HG03103 (cell line): ENCODE data around the gene GYS1.

Experiments used
- ATAC-seq: cut with Tn5 transposase; IDR thresholded peaks from one replicate; pipeline ENCODE4 v1.9.1; 2021; ENCODE audit warnings: low read depth; ENCODE audit not compliant: unreplicated experiment

GYS1 gene

DNA sequence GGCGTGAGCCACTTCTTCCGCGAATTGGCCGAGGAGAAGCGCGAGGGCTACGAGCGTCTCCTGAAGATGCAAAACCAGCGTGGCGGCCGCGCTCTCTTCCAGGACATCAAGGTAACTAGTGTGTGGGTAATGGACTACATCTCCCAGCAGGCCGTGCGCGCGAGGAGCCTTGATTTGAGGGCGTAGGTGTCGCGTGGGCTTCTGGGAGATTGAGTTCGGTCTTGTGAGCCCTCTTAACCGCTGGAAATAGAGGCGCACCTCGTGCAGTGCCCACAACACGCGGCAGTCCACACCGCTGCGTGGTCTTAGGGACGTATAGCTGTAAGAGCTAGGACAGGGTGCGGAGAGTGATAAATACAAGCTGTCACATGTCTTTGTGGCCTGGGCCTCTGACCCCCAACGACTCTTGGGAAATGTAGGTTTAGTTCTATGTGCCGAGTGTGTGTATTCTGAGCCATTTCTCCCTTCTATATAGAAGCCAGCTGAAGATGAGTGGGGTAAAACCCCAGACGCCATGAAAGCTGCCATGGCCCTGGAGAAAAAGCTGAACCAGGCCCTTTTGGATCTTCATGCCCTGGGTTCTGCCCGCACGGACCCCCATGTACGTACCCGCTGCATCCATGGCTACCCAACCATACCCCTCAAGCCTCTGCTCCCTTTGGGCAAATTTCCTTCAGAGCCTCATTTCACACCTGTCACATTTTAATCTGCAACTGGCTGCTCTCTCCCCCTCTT, 27.1 kb downstream of the GYS1 start:
- ATAC-seq = no peak

GRCh38 chr19:48965040-48965805, 27.9 kb downstream of the GYS1 start, which contains the start of gene FTL:
Gene FTL, plus strand, starts transcription at chr19:48965309. Its CDS starts 199 bp downstream, at chr19:48965508.
- peak; percentile 55 for ATAC-seq

DNA sequence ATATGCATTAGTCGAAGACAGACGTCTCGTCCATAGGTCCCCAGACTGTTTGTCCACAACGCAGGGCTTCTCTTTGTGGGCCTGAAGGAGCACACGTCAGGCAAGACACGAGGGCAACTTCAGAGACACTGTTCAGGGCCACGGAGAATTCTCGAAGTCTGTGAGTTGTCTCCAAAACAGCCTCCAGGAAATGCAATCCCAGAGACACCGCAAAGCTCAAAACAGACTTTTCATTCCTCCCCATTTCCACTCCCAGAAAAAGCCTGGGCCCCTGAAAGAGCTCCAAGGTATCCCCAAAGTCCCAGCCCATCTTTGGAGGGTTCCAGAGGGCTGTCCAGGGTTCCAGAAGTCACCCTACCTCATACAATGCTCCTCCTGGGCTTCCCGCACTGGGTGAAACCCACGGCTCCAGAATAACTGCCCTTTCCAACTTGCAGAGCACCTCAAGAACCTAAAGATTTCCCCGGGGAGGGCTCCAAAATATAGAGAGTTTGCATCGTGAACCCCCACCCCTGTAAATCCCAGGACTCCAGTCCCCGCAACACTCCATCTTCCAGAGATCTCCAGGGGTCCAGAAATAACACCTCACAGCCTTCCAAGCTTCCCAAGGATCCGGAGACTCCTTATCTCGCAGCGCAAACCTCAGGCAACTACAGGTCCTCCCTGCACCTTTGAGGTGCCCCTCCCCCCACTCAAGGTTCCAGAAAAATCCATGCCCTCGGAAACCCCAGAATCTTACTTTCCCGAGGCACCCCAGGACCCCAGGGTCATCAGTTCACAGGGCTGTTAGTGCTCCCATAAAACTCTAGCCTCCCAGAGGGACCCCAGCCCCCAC, 28.7 kb downstream of the GYS1 start:
- no peak for ATAC-seq

- ATAC-seq = no peak
These were observed 29.5 kb downstream of the GYS1 start for GRCh38 chr19:48963371-48964204.

DNA sequence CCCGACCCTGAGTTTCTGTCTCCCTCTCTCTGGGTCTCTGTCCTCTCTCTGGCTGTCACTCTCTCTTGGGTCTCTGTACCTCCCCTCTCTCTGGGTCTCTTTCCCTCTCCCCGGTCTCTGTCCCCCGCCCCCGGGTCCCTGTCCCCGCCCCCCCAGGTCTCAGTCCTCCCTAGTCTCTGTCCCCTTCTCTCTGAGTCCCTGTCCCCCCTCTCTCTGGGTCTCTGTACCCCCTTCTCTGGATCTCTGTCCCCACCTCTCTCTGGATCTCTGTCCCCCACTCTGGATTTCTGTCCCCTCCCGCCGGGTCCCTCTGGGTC, 30.3 kb downstream of the GYS1 start:
- no peak for ATAC-seq

- ATAC-seq = no peak
These were observed 30.9 kb downstream of the GYS1 start for GRCh38 chr19:48962029-48962848.

DNA sequence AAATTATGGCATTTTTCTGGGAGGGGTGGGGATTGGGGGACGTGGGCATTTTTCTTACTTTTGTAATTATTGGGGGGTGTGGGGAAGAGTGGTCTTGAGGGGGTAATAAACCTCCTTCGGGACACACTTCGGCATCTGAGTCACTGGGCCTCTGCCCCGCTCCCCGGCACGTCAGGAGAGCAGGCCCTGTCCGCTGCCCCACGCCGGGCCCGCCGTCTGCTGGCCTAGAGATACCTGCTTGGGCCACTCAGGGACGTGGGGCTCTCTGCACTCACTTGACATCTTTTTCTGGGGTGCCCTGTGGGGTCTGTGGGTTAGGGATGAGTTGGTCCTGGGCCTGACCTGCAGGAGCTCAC, 31.5 kb downstream of the GYS1 start:
- ATAC-seq = no peak

GRCh38 chr19:48961051-48961649, 32.0 kb downstream of the GYS1 start:
- ATAC-seq = no peak

DNA sequence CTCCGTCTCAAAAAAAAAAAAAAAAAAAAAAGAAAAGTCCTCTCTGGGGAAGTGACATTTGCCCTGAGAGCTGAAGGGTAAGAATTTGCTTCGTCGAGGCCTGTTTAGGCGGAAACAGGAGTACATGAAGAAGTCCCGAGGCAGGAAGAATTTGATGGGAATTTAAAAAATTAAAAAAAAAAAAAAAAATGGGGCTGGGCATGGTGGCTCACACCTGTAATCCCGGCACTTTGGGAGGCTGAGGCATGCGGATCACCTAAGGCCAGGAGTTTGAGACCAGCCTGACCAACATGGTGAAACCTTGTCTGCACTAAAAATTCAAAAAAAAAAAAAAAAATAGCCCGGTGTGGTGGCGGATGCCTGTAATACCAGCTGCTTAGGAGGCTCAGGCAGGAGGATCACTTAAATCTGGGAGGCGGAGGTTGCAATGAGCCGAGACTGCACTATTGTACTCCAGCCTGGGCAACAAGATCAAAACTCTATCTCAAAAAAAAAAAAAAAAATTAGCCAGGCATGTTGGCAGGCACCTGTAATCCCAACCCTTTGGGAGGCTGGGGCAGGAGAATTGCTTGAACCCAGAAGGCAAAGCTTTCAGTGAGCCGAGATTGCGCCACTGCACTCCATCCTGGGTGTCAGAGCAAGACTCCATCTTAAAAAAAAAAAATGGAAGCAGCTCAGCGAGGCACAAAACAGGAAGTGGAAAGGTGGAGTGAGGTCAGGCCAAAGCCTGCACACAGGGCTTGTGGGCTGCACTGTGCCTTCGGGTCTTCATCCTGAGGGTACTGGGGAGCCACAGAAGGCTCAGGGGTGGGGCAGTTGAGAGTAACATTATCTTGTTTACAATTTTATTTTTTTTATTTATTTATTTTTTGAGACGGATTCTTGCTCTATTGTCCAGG, 33.5 kb downstream of the GYS1 start:
- no peak for ATAC-seq

DNA sequence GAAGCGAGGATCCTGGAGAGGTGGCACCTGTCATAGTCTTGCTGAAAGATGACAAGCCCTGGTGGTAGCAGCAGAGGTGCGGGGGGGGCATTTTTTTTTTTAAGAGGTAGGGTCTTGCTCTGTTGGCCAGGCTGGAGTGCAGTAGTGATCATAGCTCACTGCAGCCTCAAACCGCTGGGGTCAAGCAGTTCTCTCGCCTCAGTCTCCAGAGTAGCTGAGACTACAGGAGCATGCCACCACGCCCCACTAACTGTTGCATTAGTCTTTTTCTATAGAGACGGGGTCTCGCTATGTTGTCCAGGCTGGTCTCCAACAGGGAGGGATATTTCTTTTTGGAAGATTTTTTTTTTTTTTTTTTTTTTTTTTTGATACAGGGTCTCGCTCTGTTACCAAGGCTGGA, 35.1 kb downstream of the GYS1 start:
- ATAC-seq = no peak

- ATAC-seq = no peak
These were observed 37.7 kb downstream of the GYS1 start for GRCh38 chr19:48955308-48955958.

DNA sequence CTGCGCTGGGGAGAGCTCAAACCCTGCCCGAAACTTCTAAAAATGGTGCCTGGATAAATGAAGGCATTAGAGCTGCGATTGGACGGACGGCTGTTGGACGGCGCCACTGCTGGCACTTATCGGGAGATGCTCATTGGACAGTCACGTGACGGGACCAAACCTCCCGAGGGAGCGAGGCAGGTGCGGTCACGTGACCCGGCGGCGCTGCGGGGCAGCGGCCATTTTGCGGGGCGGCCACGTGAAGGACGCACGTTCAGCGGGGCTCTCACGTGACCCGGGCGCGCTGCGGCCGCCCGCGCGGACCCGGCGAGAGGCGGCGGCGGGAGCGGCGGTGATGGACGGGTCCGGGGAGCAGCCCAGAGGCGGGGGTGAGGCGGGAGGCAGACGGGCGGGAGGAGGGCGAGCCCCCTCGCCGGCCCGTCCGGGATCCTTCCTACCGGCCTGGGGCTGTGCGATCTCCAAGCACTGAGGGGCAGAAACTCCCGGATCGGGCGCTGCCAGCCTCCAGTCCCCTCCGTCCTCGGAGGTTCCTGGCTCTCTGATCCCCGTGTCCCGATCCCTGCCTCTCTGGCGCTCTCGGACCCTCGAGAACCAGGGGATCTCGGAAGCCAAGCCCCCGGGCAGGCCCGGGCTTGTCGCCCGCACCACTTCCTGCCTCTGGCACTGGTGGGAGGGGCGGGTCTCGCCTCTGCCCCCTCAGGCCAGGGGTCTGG, 38.4 kb downstream of the GYS1 start, which contains the start of gene BAX:
Gene BAX (plus strand): TSS at position 281 of the 713 bp plus-strand sequence. CDS start 54 bp downstream, at position 335.
- ATAC-seq = peak; percentile 64

GRCh38 chr19:48953990-48954594, 39.0 kb downstream of the GYS1 start:
- ATAC-seq = no peak

DNA sequence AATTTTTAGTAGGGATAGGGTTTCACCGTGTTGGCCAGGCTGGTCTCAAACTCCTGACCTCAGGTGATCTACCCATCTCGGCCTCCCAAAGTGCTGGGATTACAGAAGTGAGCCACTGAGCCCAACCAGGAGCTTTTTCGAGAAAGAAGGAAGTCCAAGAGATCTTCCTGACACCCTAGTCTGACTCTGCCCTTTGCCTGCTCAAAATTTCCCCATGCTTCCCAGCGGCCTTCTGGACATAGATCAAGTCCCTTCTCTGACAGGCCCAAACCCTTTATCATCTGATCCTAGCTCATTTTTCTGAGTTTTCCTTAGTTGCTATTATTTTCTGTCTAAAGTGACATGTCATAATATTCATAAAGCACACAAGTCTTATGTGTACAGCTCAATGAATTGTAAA, 40.0 kb downstream of the GYS1 start:
- no peak for ATAC-seq

DNA sequence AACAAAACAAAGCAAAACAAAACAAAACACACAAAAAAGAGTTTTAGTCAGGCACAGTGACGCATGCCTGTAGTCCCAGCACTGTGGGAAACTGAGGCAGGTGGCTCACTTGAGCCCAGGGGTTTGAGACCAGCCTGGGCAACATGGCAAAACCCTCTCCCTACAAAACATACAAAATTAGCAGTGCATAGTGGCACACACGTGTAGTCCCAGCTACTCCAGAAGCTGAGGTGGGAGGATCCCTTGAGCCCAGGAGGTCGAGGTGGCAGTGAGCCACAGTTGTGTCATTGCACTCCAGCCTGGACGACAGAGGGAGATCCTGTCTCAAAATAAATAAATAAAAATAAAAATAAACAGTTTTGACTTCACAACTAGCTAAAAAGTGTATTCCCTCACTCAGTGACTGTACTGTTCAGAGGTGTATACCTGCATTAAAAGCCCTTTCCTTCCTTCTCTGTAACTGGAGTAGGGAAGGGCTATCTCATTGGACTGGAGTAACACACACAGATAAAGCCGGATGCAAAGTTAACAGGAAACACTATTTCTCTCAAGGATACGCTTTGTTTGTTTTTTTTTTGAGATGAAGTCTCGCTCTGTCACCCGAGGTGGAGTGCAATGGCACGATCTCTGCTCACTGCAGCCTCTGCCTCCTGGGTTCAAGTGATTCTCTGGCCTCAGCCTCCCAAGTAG, 42.1 kb downstream of the GYS1 start:
- no peak for ATAC-seq

DNA sequence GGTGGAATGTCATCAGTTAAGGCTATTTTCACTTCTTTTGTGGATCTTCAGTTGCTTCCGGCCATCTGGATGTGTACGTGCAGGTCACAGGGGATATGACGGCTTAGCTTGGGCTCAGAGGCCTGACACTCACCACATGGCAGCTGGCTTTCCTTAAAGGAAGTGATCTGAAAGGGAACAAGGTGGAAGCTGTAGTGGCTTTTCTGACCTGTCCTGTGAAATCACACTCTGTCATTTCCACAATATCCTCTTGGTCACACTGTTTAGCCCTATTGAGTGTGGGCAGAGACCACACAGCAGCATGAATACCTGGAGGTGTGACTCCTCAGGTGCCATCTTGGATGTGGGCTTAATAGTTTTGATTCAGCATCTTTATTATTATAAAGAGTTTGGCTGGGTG, 43.0 kb downstream of the GYS1 start:
- ATAC-seq = no peak
